ENCODE measurements around the gene C16orf92. TPM values are rescaled to one million over a fixed set of nuclear protein-coding genes. Genes with fewer than 3 reads are reported as not detected.
"Not testable (repeated sequence)": the region's sequence is repeated elsewhere in the genome, so short reads cannot be mapped to it uniquely, and the experiment has no call there.

C16orf92 gene
- total RNA-seq, 1 donor from 2014 or later, result not detected

GRCh38 chr16:30010844-30011713 lies 11.9 kb upstream of the C16orf92 start, which contains the start of gene DOC2A:
Gene DOC2A, minus strand, starts transcription at chr16:30011027. Its CDS starts 805 bp downstream, at chr16:30010222.
- Histone ChIP-seq H3K27ac (replicated peaks) (no peak within 1 kb of the TSS), H3K27me3 (ENCODE audit: low read depth) (peaks cover 54% of the 10 kb centered on the region), H3K9me3 (replicated peaks) (no peaks in the 10 kb centered on the region), H3K4me1 (peaks cover 20% of the 10 kb centered on the region), H3K4me3 (peak within 1 kb of the TSS; percentile 60), H3K36me3 (no peaks in the 10 kb centered on the region)
- intact Hi-C loops (cut with micrococcal nuclease), result no loop called here
- DNase-seq, result no peak
- TF ChIP-seq CTCF (IDR thresholded peaks at IDR 0.05; ENCODE audit: borderline replicate concordance), result no peak

- Histone ChIP-seq H3K4me1 (peaks cover 20% of the 10 kb centered on the region), H3K9me3 (replicated peaks) (no peaks in the 10 kb centered on the region), H3K36me3 (no peaks in the 10 kb centered on the region), H3K27ac (replicated peaks) (no peak overlapping the region), H3K27me3 (ENCODE audit: low read depth) (peaks cover 54% of the 10 kb centered on the region), H3K4me3 (peak overlapping the region; percentile 60)
- no peak for DNase-seq
- no peak for TF ChIP-seq CTCF (IDR thresholded peaks at IDR 0.05; ENCODE audit: borderline replicate concordance)
- intact Hi-C loops (cut with micrococcal nuclease), result no loop called here
Measured at GRCh38 chr16:30011714-30012504, 11.1 kb upstream of the C16orf92 start.

GRCh38 chr16:30012598-30012997 lies 10.4 kb upstream of the C16orf92 start:
- DNase-seq; H3K27ac ChIP-seq (replicated peaks); intact Hi-C loops (cut with micrococcal nuclease); H3K36me3 ChIP-seq; H3K4me3 ChIP-seq; H3K9me3 ChIP-seq (replicated peaks): not testable (repeated sequence)
- Histone ChIP-seq H3K4me1 (peaks cover 20% of the 10 kb centered on the region), H3K27me3 (ENCODE audit: low read depth) (peaks cover 54% of the 10 kb centered on the region)

- peaks cover 17% of the 10 kb centered on the region for H3K4me1 ChIP-seq
- DNase-seq; H3K27ac ChIP-seq (replicated peaks); H3K36me3 ChIP-seq; H3K4me3 ChIP-seq; intact Hi-C loops (cut with micrococcal nuclease); H3K9me3 ChIP-seq (replicated peaks): not testable (repeated sequence)
- peaks cover 28% of the 10 kb centered on the region for H3K27me3 ChIP-seq (ENCODE audit: low read depth)
Measured at GRCh38 chr16:30015450-30015849, 7.5 kb upstream of the C16orf92 start.

GRCh38 chr16:30016555-30017276 lies 6.3 kb upstream of the C16orf92 start:
- no peak for TF ChIP-seq CTCF (IDR thresholded peaks at IDR 0.05; ENCODE audit: borderline replicate concordance)
- Histone ChIP-seq H3K9me3 (replicated peaks) (no peaks in the 10 kb centered on the region), H3K4me1 (peaks cover 15% of the 10 kb centered on the region), H3K36me3 (no peaks in the 10 kb centered on the region), H3K27ac (replicated peaks) (no peak overlapping the region), H3K27me3 (ENCODE audit: low read depth) (peaks cover 25% of the 10 kb centered on the region), H3K4me3 (no peak overlapping the region)
- DNase-seq, result no peak
- intact Hi-C loops (cut with micrococcal nuclease), result no loop called here

GRCh38 chr16:30017277-30017656 lies 5.7 kb upstream of the C16orf92 start:
- no peak for DNase-seq
- Histone ChIP-seq H3K4me1 (peaks cover 13% of the 10 kb centered on the region), H3K36me3 (no peaks in the 10 kb centered on the region), H3K9me3 (replicated peaks) (no peaks in the 10 kb centered on the region), H3K27me3 (ENCODE audit: low read depth) (peaks cover 20% of the 10 kb centered on the region), H3K4me3 (no peak overlapping the region), H3K27ac (replicated peaks) (no peak overlapping the region)
- intact Hi-C loops (cut with micrococcal nuclease), result no loop called here
- no peak for TF ChIP-seq CTCF (IDR thresholded peaks at IDR 0.05; ENCODE audit: borderline replicate concordance)

GRCh38 chr16:30017937-30018336 lies 5.1 kb upstream of the C16orf92 start:
- DNase-seq; H3K27ac ChIP-seq (replicated peaks); H3K4me3 ChIP-seq; H3K9me3 ChIP-seq (replicated peaks); intact Hi-C loops (cut with micrococcal nuclease); H3K36me3 ChIP-seq: not testable (repeated sequence)
- peaks cover 13% of the 10 kb centered on the region for H3K27me3 ChIP-seq (ENCODE audit: low read depth)
- H3K4me1 ChIP-seq, result peaks cover 13% of the 10 kb centered on the region

Measured in left ventricle myocardium inferior (tissue), 1 donor.